WTC11 (cell line): Measurements from ENCODE around the gene EDIL3.

Source experiments
- CTCF ChIP-seq: fragments of 200-600 bp; IDR thresholded peaks from 2 replicates; pipeline ENCODE4 v1.8.0; 2022; ENCODE audit warnings: antibody characterized with exemption
- E2F1 ChIP-seq: sonication (generic); formaldehyde crosslinking; IDR thresholded peaks from 2 replicates; pipeline ENCODE4 v1.8.0; 2022; ENCODE audit warnings: mild to moderate bottlenecking, missing genetic modification reagents
- E2F5 ChIP-seq: sonication (generic); formaldehyde crosslinking; IDR thresholded peaks from 2 replicates; pipeline ENCODE4 v1.8.1; 2022; ENCODE audit warnings: mild to moderate bottlenecking, moderate library complexity, missing genetic modification reagents
- ETV6 ChIP-seq: sonication (generic); formaldehyde crosslinking; IDR thresholded peaks from 2 replicates; pipeline ENCODE4 v1.8.1; 2022; ENCODE audit warnings: mild to moderate bottlenecking, missing genetic modification reagents
- MAX ChIP-seq: sonication (generic); formaldehyde crosslinking; IDR thresholded peaks from 2 replicates; pipeline ENCODE4 v1.8.0; 2022; ENCODE audit warnings: mild to moderate bottlenecking, missing genetic modification reagents
- PRDM15 ChIP-seq: sonication (generic); formaldehyde crosslinking; IDR thresholded peaks from 2 replicates; pipeline ENCODE4 v1.8.0; 2022; ENCODE audit warnings: missing genetic modification reagents
- SP1 ChIP-seq: sonication (generic); formaldehyde crosslinking; conservative IDR thresholded peaks from 2 replicates; pipeline ENCODE4 v1.8.1; 2022; ENCODE audit warnings: missing genetic modification reagents
- TEAD4 ChIP-seq: sonication (generic); formaldehyde crosslinking; IDR thresholded peaks from 2 replicates; pipeline ENCODE4 v1.8.0; 2022; ENCODE audit warnings: mild to moderate bottlenecking, missing genetic modification reagents
- USF2 ChIP-seq: sonication (generic); formaldehyde crosslinking; IDR thresholded peaks from 2 replicates; pipeline ENCODE4 v1.8.1; 2023; ENCODE audit warnings: mild to moderate bottlenecking, missing genetic modification reagents, moderate library complexity

- TF ChIP-seq MAX (CRISPR knock-in tag) (no peak), PRDM15 (CRISPR knock-in tag) (no peak), SP1 (no peak), E2F1 (CRISPR knock-in tag) (no peak), CTCF (no peak), E2F5 (CRISPR knock-in tag) (no peak), USF2 (CRISPR knock-in tag) (no peak), ETV6 (CRISPR knock-in tag) (no peak), TEAD4 (CRISPR knock-in tag) (no peak)
Measured at GRCh38 chr5:83947763-83948162, 436.9 kb downstream of the EDIL3 start.
